Thoracic aorta (tissue), 2 donors: Measurements from ENCODE around the gene LRP10. TPM values are rescaled to one million over a fixed set of nuclear protein-coding genes. Genes with fewer than 3 reads are reported as not detected.

ENCODE experiments used
- ATAC-seq: fragments of 150-250 bp; one replicate; pipeline ENCODE4 v1.8.0; 2017; ENCODE audit warnings: low read depth; ENCODE audit not compliant: insufficient number of reproducible peaks, low FRiP score
- DNase-seq: peaks from one replicate; pipeline ENCODE4 v3.0.0-alpha.2; 2020; ENCODE audit warnings: low spot score
- H3K27ac ChIP-seq, 2 donors: fragments of 200-600 bp; sonication (generic); 1 replicate in 1 of 2; 2 replicates in 1 of 2; pipeline ENCODE4 v1.5.1; 2016; ENCODE audit warnings: mild to moderate bottlenecking in 2 of 2, moderate library complexity in 2 of 2
- H3K27me3 ChIP-seq: fragments of 200-600 bp; sonication (generic); replicated peaks from 2 replicates; pipeline ENCODE4 v1.6.0; 2016; ENCODE audit warnings: mild to moderate bottlenecking; ENCODE audit not compliant: insufficient read depth
- H3K36me3 ChIP-seq: fragments of 200-600 bp; sonication (generic); one replicate; pipeline ENCODE4 v1.5.1; 2016
- H3K4me1 ChIP-seq, 2 donors: fragments of 200-600 bp; sonication (generic); 1 replicate in 1 of 2; 2 replicates in 1 of 2; pipeline versions ENCODE4 v1.5.1 to v1.6.0; 2016; ENCODE audit warnings: low read depth in 2 of 2, mild to moderate bottlenecking in 1 of 2; ENCODE audit not compliant: control insufficient read depth in 1 of 2
- H3K4me3 ChIP-seq: fragments of 200-600 bp; sonication (generic); 2 replicates; pipeline ENCODE4 v1.5.1; 2016; ENCODE audit warnings: mild to moderate bottlenecking
- H3K9me3 ChIP-seq: fragments of 200-600 bp; sonication (generic); 2 replicates; pipeline ENCODE4 v1.5.1; 2016
- total RNA-seq, 2 donors: library from RNA; depleted of rRNA; stranded (reverse); fragments of >200 nt; gene quantifications; one replicate each; pipeline versions ENCODE4 v1.1.0 to v1.2.3, GENCODE V29; 2016
- TF ChIP-seq, protein P1 (sequence below): fragments of 200-600 bp; sonication (generic); IDR thresholded peaks from one replicate; pipeline ENCODE4 v1.5.1; 2019; ENCODE audit warnings: antibody characterized with exemption

LRP10 gene
- total RNA-seq, 2 donors from 2014 or later = 158 to 209 TPM

DNA sequence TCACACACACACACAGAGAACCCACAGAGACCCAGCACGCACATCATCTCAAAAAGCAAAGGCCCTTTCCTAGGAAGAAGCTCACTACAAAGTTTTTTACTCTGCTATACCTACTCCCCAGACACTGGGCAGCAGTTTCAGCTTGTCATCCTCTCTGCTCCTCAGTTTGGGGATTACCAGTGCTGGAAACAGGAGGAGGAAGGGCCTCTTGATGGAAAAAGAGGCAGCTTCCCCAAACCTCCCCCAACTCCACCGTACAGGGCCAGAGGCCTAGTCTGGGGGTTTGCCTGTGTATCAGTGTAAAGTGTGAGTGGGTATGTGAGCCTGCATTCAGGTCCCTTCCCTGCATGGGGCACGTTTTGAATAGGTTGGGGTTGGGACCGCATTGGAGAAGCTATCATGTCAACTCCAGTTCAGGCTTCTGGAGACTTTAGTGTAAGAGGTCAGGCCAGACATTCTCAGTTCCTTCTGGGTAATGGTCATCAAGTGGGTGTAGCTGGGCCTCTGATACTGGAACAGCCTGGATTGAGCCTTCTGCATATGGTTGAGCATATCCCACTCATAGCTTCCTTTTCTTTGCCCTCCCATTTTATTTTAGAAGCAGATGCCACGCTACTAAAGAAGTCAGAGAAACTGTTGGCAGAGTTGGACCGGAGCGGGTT is 12.7 kb downstream of the LRP10 start:
- TF ChIP-seq, protein P1, sequence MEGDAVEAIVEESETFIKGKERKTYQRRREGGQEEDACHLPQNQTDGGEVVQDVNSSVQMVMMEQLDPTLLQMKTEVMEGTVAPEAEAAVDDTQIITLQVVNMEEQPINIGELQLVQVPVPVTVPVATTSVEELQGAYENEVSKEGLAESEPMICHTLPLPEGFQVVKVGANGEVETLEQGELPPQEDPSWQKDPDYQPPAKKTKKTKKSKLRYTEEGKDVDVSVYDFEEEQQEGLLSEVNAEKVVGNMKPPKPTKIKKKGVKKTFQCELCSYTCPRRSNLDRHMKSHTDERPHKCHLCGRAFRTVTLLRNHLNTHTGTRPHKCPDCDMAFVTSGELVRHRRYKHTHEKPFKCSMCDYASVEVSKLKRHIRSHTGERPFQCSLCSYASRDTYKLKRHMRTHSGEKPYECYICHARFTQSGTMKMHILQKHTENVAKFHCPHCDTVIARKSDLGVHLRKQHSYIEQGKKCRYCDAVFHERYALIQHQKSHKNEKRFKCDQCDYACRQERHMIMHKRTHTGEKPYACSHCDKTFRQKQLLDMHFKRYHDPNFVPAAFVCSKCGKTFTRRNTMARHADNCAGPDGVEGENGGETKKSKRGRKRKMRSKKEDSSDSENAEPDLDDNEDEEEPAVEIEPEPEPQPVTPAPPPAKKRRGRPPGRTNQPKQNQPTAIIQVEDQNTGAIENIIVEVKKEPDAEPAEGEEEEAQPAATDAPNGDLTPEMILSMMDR = no peak
- Histone ChIP-seq H3K4me3 (no peak overlapping the region), H3K9me3 (no peaks in the 10 kb centered on the region), H3K27me3 (no peaks in the 10 kb centered on the region), H3K36me3 (peaks cover 3% of the 10 kb centered on the region), H3K4me1 (peaks cover 4 to 20% of the 10 kb centered on the region in 2 donors), H3K27ac (no peak overlapping the region)
- DNase-seq = no peak
- ATAC-seq = no peak

GRCh38 chr14:22884738-22885523 is 13.4 kb downstream of the LRP10 start:
- Histone ChIP-seq H3K36me3 (no peaks in the 10 kb centered on the region), H3K4me3 (no peak overlapping the region), H3K27ac (no peak overlapping the region), H3K27me3 (no peaks in the 10 kb centered on the region), H3K9me3 (no peaks in the 10 kb centered on the region), H3K4me1 (peaks cover 4 to 20% of the 10 kb centered on the region in 2 donors)
- no peak for DNase-seq
- TF ChIP-seq, protein P1 = no peak
- ATAC-seq = no peak

GRCh38 chr14:22885975-22886374 is 14.4 kb downstream of the LRP10 start:
- TF ChIP-seq, protein P1 = no peak
- ATAC-seq (no peak), DNase-seq (no peak)
- no peaks in the 10 kb centered on the region for H3K27me3 ChIP-seq
- peaks cover 4 to 20% of the 10 kb centered on the region in 2 donors for H3K4me1 ChIP-seq
- H3K9me3 ChIP-seq = no peaks in the 10 kb centered on the region
- H3K4me3 ChIP-seq = no peak overlapping the region
- no peak overlapping the region for H3K27ac ChIP-seq
- H3K36me3 ChIP-seq = no peaks in the 10 kb centered on the region

- TF ChIP-seq, protein P1 = no peak
- ATAC-seq (peak; percentile 59), DNase-seq (peak; percentile 25)
- Histone ChIP-seq H3K27ac (peak overlapping the region; percentile 18 to 38), H3K9me3 (no peaks in the 10 kb centered on the region), H3K36me3 (no peaks in the 10 kb centered on the region), H3K4me1 (peaks cover 4 to 20% of the 10 kb centered on the region in 2 donors), H3K27me3 (no peaks in the 10 kb centered on the region), H3K4me3 (peak overlapping the region; percentile 73)
Measured at GRCh38 chr14:22886500-22887259, 15.1 kb downstream of the LRP10 start.
